HTR-8/SVneo (cell line): ENCODE results near the gene PIP5KL1.

Experiments used
- DNase-seq: peaks from one replicate; pipeline ENCODE4 v3.0.0; 2011; ENCODE audit warnings: low spot score, mixed read lengths; ENCODE audit not compliant: insufficient read length
- FAIRE-seq: peaks from 2 replicates; lab custom pipeline; 2011; peaks lifted over from hg19 to GRCh38; lab: Jason Lieb, UNC

The PIP5KL1 gene

GRCh38 chr9:127918183-127919107 is 12.1 kb downstream of the PIP5KL1 start:
- FAIRE-seq = no peak
- no peak for DNase-seq

- FAIRE-seq (no peak), DNase-seq (no peak)
Observed at GRCh38 chr9:127917603-127918002, 13.0 kb downstream of the PIP5KL1 start.

- DNase-seq (peak; percentile 79), FAIRE-seq (no peak)
Observed at GRCh38 chr9:127916720-127917581, 13.6 kb downstream of the PIP5KL1 start, which contains the start of gene ST6GALNAC4. TSS of gene ST6GALNAC4 (minus strand) at chr9:127917041. CDS start at chr9:127916419, 622 bp downstream.

DNA sequence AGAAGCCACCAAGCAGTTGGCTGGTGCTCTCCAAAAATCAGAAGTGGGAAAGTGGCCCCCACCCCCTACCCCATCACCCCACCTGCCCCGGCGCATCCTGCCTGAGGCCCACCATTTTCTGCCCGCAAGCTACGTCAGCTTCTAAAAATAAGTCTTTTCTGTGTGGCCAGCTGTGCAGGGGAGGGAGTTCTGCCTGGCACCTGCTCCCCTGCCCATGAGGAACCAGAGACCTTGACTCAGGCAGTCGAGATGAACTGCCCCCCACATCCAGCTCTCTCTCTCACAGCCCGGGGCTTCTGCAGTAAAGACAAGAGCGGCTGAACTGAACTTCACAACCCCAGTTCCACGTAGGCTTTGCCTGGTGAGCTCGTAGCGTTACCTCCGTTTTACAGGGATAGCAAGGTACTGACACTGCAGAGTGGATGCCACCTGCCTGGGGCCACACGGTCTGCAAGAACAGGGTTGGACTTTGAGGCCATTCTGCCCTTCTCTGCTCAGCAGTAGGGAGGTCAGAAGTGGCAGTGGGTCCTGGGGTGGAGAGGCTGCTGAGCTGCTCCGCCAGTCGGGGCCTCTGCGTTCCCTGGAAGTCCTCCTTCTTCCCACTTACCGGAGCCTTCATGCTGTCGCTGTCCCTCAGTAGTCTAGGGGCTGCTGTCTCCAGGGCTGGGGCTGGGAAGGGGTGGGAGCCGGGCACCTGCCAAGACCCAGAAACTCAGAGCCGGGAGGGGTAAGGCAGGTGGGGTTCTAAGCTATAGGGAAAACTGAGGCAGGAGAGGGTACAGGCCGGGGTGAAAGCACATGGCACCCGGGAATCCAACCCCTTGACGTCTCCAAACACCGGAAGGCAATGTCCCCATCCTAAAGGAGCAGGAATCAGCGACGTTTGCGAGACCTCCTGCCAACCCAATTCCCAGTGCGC is 14.5 kb downstream of the PIP5KL1 start:
- FAIRE-seq (no peak), DNase-seq (no peak)

GRCh38 chr9:127915325-127915752 is 15.2 kb downstream of the PIP5KL1 start:
- no peak for FAIRE-seq

DNA sequence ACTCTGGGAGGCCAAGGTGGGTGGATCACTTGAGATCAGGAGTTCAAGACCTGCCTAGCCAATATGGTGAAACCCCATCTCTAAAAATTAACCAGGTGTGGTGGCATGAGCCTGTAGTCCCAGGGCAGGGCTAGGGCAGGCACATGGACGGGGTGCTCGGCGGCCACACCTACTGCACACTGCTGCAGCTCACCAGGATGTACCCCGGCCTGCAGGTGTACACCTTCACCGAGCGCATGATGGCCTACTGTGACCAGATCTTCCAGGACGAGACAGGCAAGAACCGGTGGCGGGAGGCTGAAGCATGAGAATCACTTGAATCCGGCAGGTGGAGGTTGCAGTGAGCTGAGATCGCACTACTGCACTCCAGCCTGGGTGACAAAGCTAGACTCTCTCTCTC is 16.9 kb downstream of the PIP5KL1 start:
- no peak for FAIRE-seq
- no peak for DNase-seq

More at GRCh38 chr9:127915325-127915752, 15.2 kb downstream of the PIP5KL1 start:
- DNase-seq = no peak

- DNase-seq (no peak), FAIRE-seq (no peak)
Observed at GRCh38 chr9:127912882-127913281, 17.7 kb downstream of the PIP5KL1 start.

GRCh38 chr9:127912296-127912695 is 18.3 kb downstream of the PIP5KL1 start:
- no peak for FAIRE-seq

DNA sequence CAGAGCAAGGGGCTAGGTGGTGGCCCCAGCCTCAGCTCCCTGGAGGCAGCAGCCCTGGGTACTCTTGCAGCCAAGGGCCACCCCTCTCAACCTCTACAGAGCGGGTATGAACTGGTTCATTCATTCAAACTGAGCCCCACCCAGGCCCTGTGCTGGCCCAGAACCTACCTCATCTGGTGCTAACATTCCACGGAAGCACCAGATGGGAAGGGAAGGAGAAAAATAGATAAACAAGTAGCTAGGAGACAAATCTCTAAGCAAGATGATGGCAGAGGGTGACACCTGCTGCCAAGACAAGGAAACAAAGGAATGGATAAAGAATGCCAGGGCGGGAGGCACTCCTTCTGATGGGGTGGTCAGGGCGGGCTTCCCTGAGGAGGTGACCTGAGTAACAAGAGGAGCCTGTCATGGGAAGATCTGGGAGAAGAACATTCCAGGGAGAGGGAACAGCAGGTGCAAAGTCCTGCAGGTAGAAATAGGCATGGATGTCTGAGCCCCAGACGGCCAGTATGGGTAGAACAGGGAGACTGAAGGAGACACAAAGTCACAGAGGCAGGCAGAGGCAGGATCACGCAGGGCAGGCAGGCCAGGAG is 19.9 kb downstream of the PIP5KL1 start:
- FAIRE-seq (no peak), DNase-seq (no peak)

More at GRCh38 chr9:127912296-127912695, 18.3 kb downstream of the PIP5KL1 start:
- no peak for DNase-seq

GRCh38 chr9:127909839-127910273 is 20.7 kb downstream of the PIP5KL1 start:
- no peak for DNase-seq
- no peak for FAIRE-seq

DNA sequence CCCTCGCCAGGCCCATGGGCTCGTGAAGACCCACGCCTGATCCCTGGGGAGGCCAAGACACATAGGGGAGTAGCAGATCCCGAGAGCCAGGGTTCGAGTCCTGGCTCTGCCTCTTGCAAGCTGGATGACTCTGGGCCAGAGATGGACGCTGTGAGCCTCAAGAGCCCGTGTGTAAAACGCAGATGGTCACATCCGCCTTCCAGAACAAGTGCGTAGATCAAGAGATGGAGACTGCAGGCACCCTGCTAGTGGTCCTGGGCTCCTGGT is 22.0 kb downstream of the PIP5KL1 start:
- FAIRE-seq (no peak), DNase-seq (no peak)

- DNase-seq = no peak
- FAIRE-seq = no peak
Observed at GRCh38 chr9:127907867-127908659, 22.5 kb downstream of the PIP5KL1 start.

DNA sequence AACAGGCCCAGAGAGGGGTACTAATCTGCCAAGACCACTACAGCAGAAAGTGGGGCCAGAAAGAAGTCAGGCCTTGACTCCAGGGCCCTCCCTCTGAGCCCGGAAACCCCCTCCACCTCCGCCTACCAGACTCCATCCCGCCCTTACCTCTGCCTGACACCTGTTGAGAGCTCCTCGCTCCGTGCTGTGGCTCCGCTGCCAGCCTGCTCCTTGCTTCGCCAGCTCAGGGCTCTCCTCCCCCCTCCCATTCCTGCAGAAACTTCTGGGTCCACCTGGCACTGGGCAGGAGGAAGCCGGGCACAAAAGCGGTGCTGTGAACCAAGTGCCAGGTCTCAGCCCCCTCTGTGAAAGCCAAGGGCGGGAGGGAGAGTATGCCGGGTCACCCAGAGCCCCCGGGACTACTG is 24.8 kb downstream of the PIP5KL1 start:
- DNase-seq (no peak), FAIRE-seq (no peak)

GRCh38 chr9:127905004-127905728 is 25.4 kb downstream of the PIP5KL1 start:
- DNase-seq (no peak), FAIRE-seq (no peak)

GRCh38 chr9:127904561-127905003 is 26.0 kb downstream of the PIP5KL1 start:
- FAIRE-seq = no peak
- DNase-seq = no peak

- FAIRE-seq = no peak
Observed at GRCh38 chr9:127903557-127904475, 26.8 kb downstream of the PIP5KL1 start.

More at GRCh38 chr9:127903557-127904475, 26.8 kb downstream of the PIP5KL1 start:
- DNase-seq = no peak
